ENCODE data around the gene UVRAG.

Gene UVRAG

DNA sequence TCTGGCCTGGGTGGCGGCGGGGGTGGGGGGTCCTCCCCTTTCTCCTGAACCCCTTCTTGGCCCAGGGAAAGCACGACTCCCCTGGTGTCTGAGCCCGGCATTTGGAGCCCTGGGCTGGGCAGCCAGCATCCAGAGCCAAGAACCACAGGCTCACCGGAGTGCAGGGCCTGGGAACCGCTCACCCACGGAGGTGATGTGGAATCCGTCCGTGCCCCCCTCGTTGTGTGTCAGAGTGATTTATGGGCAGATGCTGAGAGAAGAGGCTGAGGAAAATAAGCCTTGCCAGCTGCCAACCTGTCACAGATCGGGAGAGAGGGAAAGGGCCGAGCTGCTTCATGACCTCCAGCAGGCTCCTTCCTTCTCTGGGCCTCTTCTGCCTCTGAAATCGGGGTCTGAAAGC lies 357.6 kb downstream of the UVRAG start:
- H3K9ac ChIP-seq (ENCODE audit: low read length) = no peak overlapping the region
- H3K36me3 ChIP-seq (ENCODE audit: low read length) = no peaks in the 10 kb centered on the region
- no peak overlapping the region for H2AFZ ChIP-seq (ENCODE audit: low read depth, low read length, severe bottlenecking)
- H3K9me2 ChIP-seq (replicated peaks; ENCODE audit: insufficient read depth, low read length) = no peaks in the 10 kb centered on the region
- H4K20me1 ChIP-seq (ENCODE audit: low read depth, low read length) = no peaks in the 10 kb centered on the region
- H3K27me3 ChIP-seq (ENCODE audit: low read length) = no peaks in the 10 kb centered on the region
- H3K27ac ChIP-seq (ENCODE audit: low read depth, low read length) = no peak overlapping the region
- no peaks in the 10 kb centered on the region for H3K9me3 ChIP-seq (ENCODE audit: insufficient read depth, low read length)
- no peak for TF ChIP-seq EZH2phosphoT487 (conservative IDR thresholded peaks at IDR 0.05; ENCODE audit: low read length)
- TF ChIP-seq, protein P1, sequence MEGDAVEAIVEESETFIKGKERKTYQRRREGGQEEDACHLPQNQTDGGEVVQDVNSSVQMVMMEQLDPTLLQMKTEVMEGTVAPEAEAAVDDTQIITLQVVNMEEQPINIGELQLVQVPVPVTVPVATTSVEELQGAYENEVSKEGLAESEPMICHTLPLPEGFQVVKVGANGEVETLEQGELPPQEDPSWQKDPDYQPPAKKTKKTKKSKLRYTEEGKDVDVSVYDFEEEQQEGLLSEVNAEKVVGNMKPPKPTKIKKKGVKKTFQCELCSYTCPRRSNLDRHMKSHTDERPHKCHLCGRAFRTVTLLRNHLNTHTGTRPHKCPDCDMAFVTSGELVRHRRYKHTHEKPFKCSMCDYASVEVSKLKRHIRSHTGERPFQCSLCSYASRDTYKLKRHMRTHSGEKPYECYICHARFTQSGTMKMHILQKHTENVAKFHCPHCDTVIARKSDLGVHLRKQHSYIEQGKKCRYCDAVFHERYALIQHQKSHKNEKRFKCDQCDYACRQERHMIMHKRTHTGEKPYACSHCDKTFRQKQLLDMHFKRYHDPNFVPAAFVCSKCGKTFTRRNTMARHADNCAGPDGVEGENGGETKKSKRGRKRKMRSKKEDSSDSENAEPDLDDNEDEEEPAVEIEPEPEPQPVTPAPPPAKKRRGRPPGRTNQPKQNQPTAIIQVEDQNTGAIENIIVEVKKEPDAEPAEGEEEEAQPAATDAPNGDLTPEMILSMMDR (IDR thresholded peaks at IDR 0.05; ENCODE audit: insufficient read depth, low read length, poor library complexity, severe bottlenecking) = no peak
- H3K4me3 ChIP-seq (ENCODE audit: insufficient read depth, low read length, poor library complexity, severe bottlenecking) = no peak overlapping the region
- no peaks in the 10 kb centered on the region for H3F3A ChIP-seq (ENCODE audit: insufficient read depth)
- no peaks in the 10 kb centered on the region for H3K79me2 ChIP-seq (ENCODE audit: insufficient read depth, low read length)
- H3K4me2 ChIP-seq (ENCODE audit: low read depth, low read length, poor library complexity, severe bottlenecking) = no peak overlapping the region

DNA sequence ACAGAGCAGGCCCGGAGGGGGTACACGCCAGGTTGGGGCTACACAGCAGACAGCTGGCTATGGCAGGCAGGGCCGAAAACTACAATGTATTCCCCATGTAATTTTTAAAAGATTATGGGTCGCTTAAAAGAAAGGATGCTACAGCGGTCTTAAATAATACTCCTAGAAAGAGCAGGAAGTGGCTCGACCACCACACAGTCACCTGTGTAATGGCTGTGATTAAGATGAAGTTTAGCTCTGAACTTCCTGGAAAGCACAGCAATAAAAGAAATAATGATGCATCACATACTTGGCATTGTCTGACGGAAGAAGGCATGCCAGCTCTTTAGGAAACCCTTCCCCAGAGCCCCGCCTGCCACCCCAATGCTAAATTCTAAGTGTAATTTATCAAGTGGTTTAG lies 358.7 kb downstream of the UVRAG start:
- no peak overlapping the region for H2AFZ ChIP-seq (ENCODE audit: low read depth, low read length, severe bottlenecking)
- no peaks in the 10 kb centered on the region for H3F3A ChIP-seq (ENCODE audit: insufficient read depth)
- no peak overlapping the region for H3K9ac ChIP-seq (ENCODE audit: low read length)
- no peak overlapping the region for H3K4me2 ChIP-seq (ENCODE audit: low read depth, low read length, poor library complexity, severe bottlenecking)
- no peaks in the 10 kb centered on the region for H3K27me3 ChIP-seq (ENCODE audit: low read length)
- no peaks in the 10 kb centered on the region for H3K79me2 ChIP-seq (ENCODE audit: insufficient read depth, low read length)
- TF ChIP-seq, protein P1 (IDR thresholded peaks at IDR 0.05; ENCODE audit: insufficient read depth, low read length, poor library complexity, severe bottlenecking) = no peak
- TF ChIP-seq EZH2phosphoT487 (conservative IDR thresholded peaks at IDR 0.05; ENCODE audit: low read length) = no peak
- H3K9me3 ChIP-seq (ENCODE audit: insufficient read depth, low read length) = no peaks in the 10 kb centered on the region
- no peak overlapping the region for H3K4me3 ChIP-seq (ENCODE audit: insufficient read depth, low read length, poor library complexity, severe bottlenecking)
- H4K20me1 ChIP-seq (ENCODE audit: low read depth, low read length) = no peaks in the 10 kb centered on the region
- H3K36me3 ChIP-seq (ENCODE audit: low read length) = no peaks in the 10 kb centered on the region
- no peaks in the 10 kb centered on the region for H3K9me2 ChIP-seq (replicated peaks; ENCODE audit: insufficient read depth, low read length)
- H3K27ac ChIP-seq (ENCODE audit: low read depth, low read length) = no peak overlapping the region

DNA sequence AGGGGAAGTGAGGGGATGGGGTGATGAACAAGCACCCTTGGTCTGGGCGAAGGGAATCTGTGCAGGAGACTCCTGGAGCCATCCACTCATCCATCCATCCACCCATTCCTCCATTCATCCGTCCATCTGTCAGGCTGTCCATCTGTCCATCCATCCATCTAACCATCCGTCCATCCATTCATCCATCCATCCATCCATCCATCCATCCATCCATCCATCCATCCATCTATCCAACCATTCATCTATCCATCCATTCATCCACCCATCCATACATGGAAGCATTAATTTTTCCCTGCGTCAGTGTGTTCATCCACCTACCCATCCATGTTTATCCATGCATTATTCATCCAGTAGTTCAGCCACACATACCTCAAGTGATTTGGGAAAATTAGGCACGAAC lies 359.3 kb downstream of the UVRAG start:
- H3K9me3 ChIP-seq (ENCODE audit: insufficient read depth, low read length) = no peaks in the 10 kb centered on the region
- H3F3A ChIP-seq (ENCODE audit: insufficient read depth) = no peaks in the 10 kb centered on the region
- no peak overlapping the region for H3K9ac ChIP-seq (ENCODE audit: low read length)
- H3K36me3 ChIP-seq (ENCODE audit: low read length) = no peaks in the 10 kb centered on the region
- H2AFZ ChIP-seq (ENCODE audit: low read depth, low read length, severe bottlenecking) = no peak overlapping the region
- H4K20me1 ChIP-seq (ENCODE audit: low read depth, low read length) = no peaks in the 10 kb centered on the region
- TF ChIP-seq EZH2phosphoT487 (conservative IDR thresholded peaks at IDR 0.05; ENCODE audit: low read length) = no peak
- TF ChIP-seq, protein P1 (IDR thresholded peaks at IDR 0.05; ENCODE audit: insufficient read depth, low read length, poor library complexity, severe bottlenecking) = no peak
- no peaks in the 10 kb centered on the region for H3K79me2 ChIP-seq (ENCODE audit: insufficient read depth, low read length)
- no peak overlapping the region for H3K4me3 ChIP-seq (ENCODE audit: insufficient read depth, low read length, poor library complexity, severe bottlenecking)
- no peaks in the 10 kb centered on the region for H3K9me2 ChIP-seq (replicated peaks; ENCODE audit: insufficient read depth, low read length)
- H3K27me3 ChIP-seq (ENCODE audit: low read length) = no peaks in the 10 kb centered on the region
- H3K27ac ChIP-seq (ENCODE audit: low read depth, low read length) = no peak overlapping the region
- H3K4me2 ChIP-seq (ENCODE audit: low read depth, low read length, poor library complexity, severe bottlenecking) = no peak overlapping the region
